Neuronal stem cell (in vitro differentiated cells): ENCODE results near the gene RNF220.

ENCODE experiments used
- DNase-seq: peaks from one replicate; pipeline ENCODE4 v3.0.0-alpha.2; 2013; ENCODE audit warnings: low spot score
- H2AFZ ChIP-seq: one replicate; pipeline ENCODE4 v1.6.1; 2013; ENCODE audit warnings: mild to moderate bottlenecking, low read length, inconsistent platforms
- H2AK5ac ChIP-seq: 2 replicates; pipeline ENCODE4 v1.6.1; 2013; ENCODE audit warnings: low read depth, mild to moderate bottlenecking, inconsistent platforms, low read length, moderate library complexity, mixed read lengths
- H2BK120ac ChIP-seq: 2 replicates; pipeline ENCODE4 v1.6.1; 2013; ENCODE audit warnings: low read depth, mild to moderate bottlenecking, inconsistent platforms, low read length, moderate library complexity, mixed read lengths
- H2BK12ac ChIP-seq: one replicate; pipeline ENCODE4 v1.6.1; 2013; ENCODE audit warnings: low read length, inconsistent platforms
- H2BK15ac ChIP-seq: 2 replicates; pipeline ENCODE4 v1.6.1; 2013; ENCODE audit warnings: mild to moderate bottlenecking, low read length, inconsistent platforms, mixed read lengths
- H2BK5ac ChIP-seq: one replicate; pipeline ENCODE4 v1.6.1; 2013; ENCODE audit warnings: inconsistent platforms, mild to moderate bottlenecking, low read length, moderate library complexity
- H3K14ac ChIP-seq: one replicate; pipeline ENCODE4 v1.6.1; 2013; ENCODE audit warnings: low read length, inconsistent platforms
- H3K18ac ChIP-seq: 2 replicates; pipeline ENCODE4 v1.6.1; 2013; ENCODE audit warnings: low read length, inconsistent platforms
- H3K23ac ChIP-seq: 2 replicates; pipeline ENCODE4 v1.6.1; 2013; ENCODE audit warnings: low read depth, mild to moderate bottlenecking, mixed read lengths, low read length, inconsistent platforms; ENCODE audit not compliant: poor library complexity
- H3K27ac ChIP-seq: replicated peaks from 3 replicates; pipeline ENCODE4 v1.5.1; 2013; ENCODE audit warnings: low read length, inconsistent platforms
- H3K27me3 ChIP-seq, 3 experiments: 2 replicates each; pipeline ENCODE4 v1.6.1; 2013; ENCODE audit warnings: low read length in 3 of 3, mild to moderate bottlenecking in 2 of 3, inconsistent platforms in 1 of 3, low read depth in 1 of 3, mixed read lengths in 1 of 3, moderate library complexity in 1 of 3; ENCODE audit not compliant: control insufficient read depth in 3 of 3, insufficient read depth in 3 of 3
- H3K36me3 ChIP-seq, 2 donors: replicated peaks in 1 of 2; 2 replicates each; pipeline ENCODE4 v1.6.1; 2013; ENCODE audit warnings: low read length in 2 of 2; ENCODE audit not compliant: control insufficient read depth in 2 of 2, insufficient read depth in 2 of 2
- H3K4ac ChIP-seq: 2 replicates; pipeline ENCODE4 v1.6.1; 2013; ENCODE audit warnings: inconsistent platforms, mild to moderate bottlenecking, low read length, moderate library complexity
- H3K4me1 ChIP-seq, 2 donors: 1 replicate in 1 of 2; 2 replicates in 1 of 2; pipeline ENCODE4 v1.6.1; 2013; ENCODE audit warnings: low read length in 2 of 2, low read depth in 1 of 2; ENCODE audit not compliant: control insufficient read depth in 2 of 2, insufficient read depth in 1 of 2
- H3K4me2 ChIP-seq: one replicate; pipeline ENCODE4 v1.6.1; 2013; ENCODE audit warnings: mild to moderate bottlenecking, low read length, inconsistent platforms; ENCODE audit not compliant: insufficient read depth, poor library complexity, severe bottlenecking
- H3K4me3 ChIP-seq, 2 donors: 2 replicates each; pipeline ENCODE4 v1.5.1; 2013; ENCODE audit warnings: low read length in 2 of 2, mild to moderate bottlenecking in 2 of 2, inconsistent platforms in 1 of 2, moderate library complexity in 1 of 2
- H3K79me1 ChIP-seq: one replicate; pipeline ENCODE4 v1.6.1; 2013; ENCODE audit warnings: low read depth, mild to moderate bottlenecking, inconsistent platforms, low read length, moderate library complexity
- H3K9ac ChIP-seq: one replicate; pipeline ENCODE4 v1.6.1; 2013; ENCODE audit warnings: mild to moderate bottlenecking, low read depth, low read length, inconsistent platforms; ENCODE audit not compliant: poor library complexity
- H3K9me3 ChIP-seq, 2 donors: replicated peaks in 1 of 2; 2 replicates each; pipeline versions ENCODE3 to v1.6.1; 2013; ENCODE audit warnings: low read length in 2 of 2, mild to moderate bottlenecking in 2 of 2, inconsistent platforms in 1 of 2, low read depth in 1 of 2, mixed read lengths in 1 of 2, moderate library complexity in 1 of 2; ENCODE audit not compliant: control insufficient read depth in 2 of 2, insufficient read depth in 1 of 2
- H4K8ac ChIP-seq: one replicate; pipeline ENCODE4 v1.6.1; 2013; ENCODE audit warnings: low read depth, mild to moderate bottlenecking, inconsistent platforms, low read length, moderate library complexity
- H4K91ac ChIP-seq: one replicate; pipeline ENCODE4 v1.6.1; 2013; ENCODE audit warnings: low read length, low read depth, mild to moderate bottlenecking, inconsistent platforms; ENCODE audit not compliant: poor library complexity
- WGBS, 2 donors: extraction: QIAGEN DNeasy Blood & Tissue Kit; methylation state at CpG; one replicate each; pipeline ENCODE4 v1.1.7; 2013; ENCODE audit warnings: missing lambda C conversion rate in 2 of 2, mixed read lengths in 1 of 2; ENCODE audit not compliant: insufficient read length in 2 of 2, insufficient replicate concordance in 1 of 2; ENCODE audit errors: extremely low coverage in 2 of 2; 5-methylcytosine and 5-hydroxymethylcytosine counted together

The RNF220 gene

GRCh38 chr1:44415013-44415412 lies 10.0 kb downstream of the RNF220 start:
- Histone ChIP-seq H3K36me3 (peaks cover 0 to 74% of the 10 kb centered on the region in 2 donors), H3K23ac (no peak overlapping the region), H4K91ac (no peak overlapping the region), H2BK15ac (no peak overlapping the region), H4K8ac (no peak overlapping the region), H2BK5ac (no peak overlapping the region), H3K4me2 (no peak overlapping the region), H3K9ac (no peak overlapping the region), H3K79me1 (no peaks in the 10 kb centered on the region), H3K27ac (no peak overlapping the region), H3K27me3 (peaks cover 0 to 47% (median 0%) of the 10 kb centered on the region in 3 experiments), H3K9me3 (no peaks in the 10 kb centered on the region), H2BK12ac (no peak overlapping the region), H3K14ac (no peak overlapping the region), H3K4me1 (peaks cover 4 to 49% of the 10 kb centered on the region in 2 donors), H2BK120ac (no peak overlapping the region), H3K4me3 (no peak overlapping the region), H2AK5ac (no peak overlapping the region), H3K18ac (no peak overlapping the region), H2AFZ (no peak overlapping the region), H3K4ac (no peak overlapping the region)
- WGBS, 2 donors, result no CpG with 5 or more reads among the region's 9 CpGs
- no peak for DNase-seq

GRCh38 chr1:44416408-44416807 lies 11.4 kb downstream of the RNF220 start:
- no peak overlapping the region for H2BK120ac ChIP-seq
- no peak overlapping the region for H2BK12ac ChIP-seq
- H3K9me3 ChIP-seq, result no peaks in the 10 kb centered on the region
- WGBS, 2 donors, result no CpG with 5 or more reads among the region's 7 CpGs
- no peak overlapping the region for H3K9ac ChIP-seq
- peak overlapping the region; percentile 27 for H2AK5ac ChIP-seq
- H3K27me3 ChIP-seq, result peaks cover 0 to 40% (median 0%) of the 10 kb centered on the region in 3 experiments
- no peaks in the 10 kb centered on the region for H3K79me1 ChIP-seq
- H4K8ac ChIP-seq, result no peak overlapping the region
- H3K23ac ChIP-seq, result no peak overlapping the region
- no peak overlapping the region for H3K27ac ChIP-seq
- no peak overlapping the region for H2AFZ ChIP-seq
- peak overlapping the region; percentile 4 for H3K18ac ChIP-seq
- H2BK5ac ChIP-seq, result no peak overlapping the region
- peaks cover 9 to 59% of the 10 kb centered on the region in 2 donors for H3K4me1 ChIP-seq
- H3K36me3 ChIP-seq, result peaks cover 0 to 76% of the 10 kb centered on the region in 2 donors
- DNase-seq, result no peak
- H4K91ac ChIP-seq, result no peak overlapping the region
- H3K4me3 ChIP-seq, result no peak overlapping the region
- H3K4me2 ChIP-seq, result no peak overlapping the region
- H3K4ac ChIP-seq, result no peak overlapping the region
- peak overlapping the region; percentile 34 for H2BK15ac ChIP-seq
- H3K14ac ChIP-seq, result no peak overlapping the region

DNA sequence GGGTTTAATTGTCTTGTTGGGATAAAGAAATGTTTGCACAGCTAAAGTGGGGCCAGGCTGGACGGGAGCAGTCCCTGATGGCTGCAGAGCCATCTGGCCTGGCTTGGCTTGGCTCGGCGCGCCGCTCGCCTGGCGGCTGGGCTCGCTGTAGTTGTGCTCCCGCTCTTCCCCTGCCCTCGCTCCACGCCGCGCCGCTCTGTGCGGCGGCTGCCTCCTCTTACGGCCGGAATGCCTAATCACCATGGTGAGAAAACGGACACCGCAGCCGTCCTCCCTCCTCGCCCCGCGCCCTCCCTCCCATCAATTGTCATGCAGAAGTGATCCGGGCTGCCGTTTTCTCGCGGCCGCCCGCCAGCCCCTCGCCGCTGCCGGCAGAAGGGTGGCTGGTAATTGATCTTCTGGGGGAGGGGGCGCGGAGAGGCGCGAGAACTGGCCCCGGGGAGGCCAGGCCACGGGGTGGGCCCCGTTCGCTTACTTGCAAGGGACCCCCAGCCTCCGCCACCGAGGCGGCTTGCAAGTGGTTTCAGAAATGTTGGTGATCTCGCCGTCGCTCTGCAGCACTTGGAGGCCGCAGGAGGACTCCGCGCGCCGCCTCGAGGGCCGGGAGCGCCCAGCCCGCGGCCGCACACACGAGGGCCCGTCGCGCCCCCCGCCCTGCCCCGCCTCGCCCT lies 12.4 kb downstream of the RNF220 start:
- no peak overlapping the region for H2BK12ac ChIP-seq
- peak; percentile 86 for DNase-seq
- H3K14ac ChIP-seq, result peak overlapping the region; percentile 11
- no peaks in the 10 kb centered on the region for H3K79me1 ChIP-seq
- no peak overlapping the region for H4K8ac ChIP-seq
- H3K4me1 ChIP-seq, result peaks cover 17 to 62% of the 10 kb centered on the region in 2 donors
- no peaks in the 10 kb centered on the region for H3K9me3 ChIP-seq
- H2BK120ac ChIP-seq, result peak overlapping the region; percentile 7
- no peak overlapping the region for H4K91ac ChIP-seq
- H2BK5ac ChIP-seq, result no peak overlapping the region
- WGBS, 2 donors, result no CpG with 5 or more reads among the region's 65 CpGs
- peak overlapping the region; percentile 55 for H2BK15ac ChIP-seq
- no peak overlapping the region for H3K27ac ChIP-seq
- no peak overlapping the region for H3K9ac ChIP-seq
- peak overlapping the region; percentile 35 to 69 for H3K4me3 ChIP-seq
- peaks cover 0 to 73% of the 10 kb centered on the region in 2 donors for H3K36me3 ChIP-seq
- H2AFZ ChIP-seq, result peak overlapping the region; percentile 74
- H3K18ac ChIP-seq, result peak overlapping the region; percentile 92
- H3K4ac ChIP-seq, result no peak overlapping the region
- H3K27me3 ChIP-seq, result peaks cover 0 to 29% (median 0%) of the 10 kb centered on the region in 3 experiments
- H3K23ac ChIP-seq, result peak overlapping the region; percentile 56
- H2AK5ac ChIP-seq, result no peak overlapping the region
- H3K4me2 ChIP-seq, result peak overlapping the region; percentile 85

DNA sequence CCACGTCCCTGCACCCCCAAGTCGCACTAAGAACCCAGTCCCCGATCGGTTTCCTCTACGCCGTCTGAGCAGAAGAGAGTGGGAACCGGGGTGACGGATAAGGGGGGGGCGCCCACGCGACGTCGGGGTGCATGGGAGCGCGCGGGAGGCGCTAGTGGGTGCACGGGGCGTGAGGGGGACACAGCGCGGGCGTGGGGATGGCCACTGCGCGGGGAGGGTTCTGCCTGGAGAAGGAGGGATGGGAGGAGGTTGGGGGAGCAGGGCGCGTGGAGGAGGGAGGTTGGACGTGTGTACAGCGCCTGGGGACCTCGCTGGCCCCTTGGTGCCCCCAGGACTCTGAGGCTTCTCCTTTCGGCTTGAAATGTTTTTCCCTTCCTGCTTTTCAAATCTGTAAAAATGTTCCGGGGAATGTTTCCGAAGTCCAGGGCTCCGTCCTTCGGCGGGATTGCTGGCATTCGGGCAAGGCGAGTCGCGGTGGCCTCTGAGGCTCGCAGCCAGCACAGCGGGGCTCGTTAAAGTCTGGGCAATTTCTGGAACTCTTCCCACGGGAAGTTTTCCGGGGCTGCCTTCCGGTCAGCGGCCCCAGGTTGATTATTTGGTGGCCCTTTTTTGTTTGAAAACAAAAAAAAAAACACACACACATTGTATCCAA lies 13.1 kb downstream of the RNF220 start:
- Histone ChIP-seq H4K8ac (no peak overlapping the region), H2BK120ac (no peak overlapping the region), H3K9ac (peak overlapping the region; percentile 72), H2AK5ac (no peak overlapping the region), H3K14ac (peak overlapping the region; percentile 11), H3K36me3 (peaks cover 0 to 73% of the 10 kb centered on the region in 2 donors), H2BK15ac (no peak overlapping the region), H2BK5ac (no peak overlapping the region), H3K4ac (no peak overlapping the region), H3K23ac (peak overlapping the region; percentile 56), H4K91ac (peak overlapping the region; percentile 35), H3K4me3 (peak overlapping the region; percentile 35 to 69), H3K79me1 (no peaks in the 10 kb centered on the region), H3K18ac (peak overlapping the region; percentile 92), H3K4me1 (peaks cover 17 to 56% of the 10 kb centered on the region in 2 donors), H3K4me2 (peak overlapping the region; percentile 85), H2BK12ac (no peak overlapping the region), H3K27ac (no peak overlapping the region), H3K9me3 (no peaks in the 10 kb centered on the region), H2AFZ (peak overlapping the region; percentile 74), H3K27me3 (peaks cover 0 to 24% (median 0%) of the 10 kb centered on the region in 3 experiments)
- no CpG with 5 or more reads among the region's 46 CpGs for WGBS, 2 donors
- DNase-seq, result no peak
